Measurements from ENCODE around the gene OIT3. TPM values are rescaled to one million over a fixed set of nuclear protein-coding genes. Genes with fewer than 3 reads are reported as not detected.
A peak's percentile ranks its signal among the peaks of the same experiment; 100 is the strongest.

OIT3 gene
- polyA plus RNA-seq, 2 donors = 0.04 TPM; not detected in 1

DNA sequence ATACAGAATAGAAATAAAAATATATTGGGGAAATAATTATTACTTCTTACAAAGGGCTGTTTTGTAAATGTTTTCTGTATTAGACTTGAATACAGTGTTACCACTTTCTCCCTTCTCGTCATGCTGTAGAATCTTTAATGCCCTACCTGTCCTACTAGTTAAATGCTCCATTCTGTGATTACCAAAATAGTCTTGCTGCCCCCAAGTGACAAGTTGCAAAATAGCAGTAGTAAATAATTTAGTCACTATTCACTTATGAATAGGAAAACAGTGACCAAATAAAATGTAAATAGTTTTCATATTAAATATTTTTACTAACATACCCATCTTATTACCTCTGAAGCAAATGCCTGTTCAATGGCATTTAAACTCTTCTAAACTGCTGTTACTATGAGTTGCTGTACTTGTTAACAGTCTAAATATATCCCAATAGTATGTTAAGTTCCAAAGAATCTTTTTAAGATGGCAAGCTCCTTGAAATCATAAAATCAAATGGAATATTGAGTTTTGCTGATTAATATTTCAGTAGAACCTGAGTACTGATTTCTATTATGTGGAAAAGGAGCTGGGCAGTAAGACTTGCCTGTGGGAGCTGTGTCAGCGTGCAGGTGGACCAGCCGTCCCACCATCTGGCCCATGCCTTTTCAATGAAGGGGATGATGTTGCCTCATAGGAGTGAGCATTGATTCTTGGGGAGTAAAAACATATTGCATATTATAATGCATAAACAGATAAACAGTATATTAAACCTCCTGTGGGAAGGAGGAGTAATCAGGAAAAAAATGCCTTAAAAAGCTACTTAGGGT is 18.1 kb upstream of the OIT3 start:
- Histone ChIP-seq H3K27me3 (ENCODE audit: control insufficient read depth in 1 of 2, insufficient read depth in 2 of 2, low read length in 2 of 2) (no peaks in the 10 kb centered on the region), H3K36me3 (ENCODE audit: control insufficient read depth in 2 of 2, insufficient read depth in 2 of 2, low read length in 1 of 2) (peaks cover 0 to 2% of the 10 kb centered on the region in 2 donors), H3K4me1 (ENCODE audit: control insufficient read depth in 2 of 2, insufficient read depth in 2 of 2, low read length in 1 of 2) (no peaks in the 10 kb centered on the region), H3K9me3 (ENCODE audit: control insufficient read depth in 2 of 2, insufficient read depth in 1 of 2, low read depth in 1 of 2, low read length in 1 of 2) (no peaks in the 10 kb centered on the region), H3K27ac (ENCODE audit: low read depth in 2 of 2, low read length in 1 of 2) (no peak overlapping the region), H3K4me3 (ENCODE audit: low read depth in 1 of 2, low read length in 2 of 2) (no peak overlapping the region)
- 73 to 75% methylated on average over 3 of the region's 3 CpGs for WGBS, 2 donors

DNA sequence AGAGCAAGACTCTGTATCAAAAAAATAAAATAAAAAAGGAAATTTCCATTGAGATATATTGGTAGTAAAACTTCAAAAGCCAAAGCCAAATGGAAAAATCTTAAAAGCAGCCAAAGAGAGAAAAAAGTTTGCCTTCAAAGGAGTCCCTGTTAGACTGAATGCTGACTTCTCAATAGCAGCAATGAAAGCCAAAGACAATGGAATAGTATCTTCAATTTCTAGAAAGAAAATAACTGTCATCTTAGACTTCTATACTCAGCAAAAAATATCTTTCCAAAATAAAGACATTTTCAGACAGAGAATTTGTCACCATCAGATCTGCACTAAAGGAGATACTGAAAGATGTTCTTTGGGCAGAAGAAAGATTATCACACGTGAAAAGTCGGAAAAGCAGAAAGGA is 14.3 kb upstream of the OIT3 start:
- Histone ChIP-seq H3K9me3 (ENCODE audit: control insufficient read depth in 2 of 2, insufficient read depth in 1 of 2, low read depth in 1 of 2, low read length in 1 of 2) (no peaks in the 10 kb centered on the region), H3K27me3 (ENCODE audit: control insufficient read depth in 1 of 2, insufficient read depth in 2 of 2, low read length in 2 of 2) (no peaks in the 10 kb centered on the region), H3K36me3 (ENCODE audit: control insufficient read depth in 2 of 2, insufficient read depth in 2 of 2, low read length in 1 of 2) (no peaks in the 10 kb centered on the region), H3K27ac (ENCODE audit: low read depth in 2 of 2, low read length in 1 of 2) (no peak overlapping the region), H3K4me1 (ENCODE audit: control insufficient read depth in 2 of 2, insufficient read depth in 2 of 2, low read length in 1 of 2) (no peaks in the 10 kb centered on the region), H3K4me3 (ENCODE audit: low read depth in 1 of 2, low read length in 2 of 2) (no peak overlapping the region)
- 99 to 100% methylated on average over 2 of the region's 2 CpGs for WGBS, 2 donors

DNA sequence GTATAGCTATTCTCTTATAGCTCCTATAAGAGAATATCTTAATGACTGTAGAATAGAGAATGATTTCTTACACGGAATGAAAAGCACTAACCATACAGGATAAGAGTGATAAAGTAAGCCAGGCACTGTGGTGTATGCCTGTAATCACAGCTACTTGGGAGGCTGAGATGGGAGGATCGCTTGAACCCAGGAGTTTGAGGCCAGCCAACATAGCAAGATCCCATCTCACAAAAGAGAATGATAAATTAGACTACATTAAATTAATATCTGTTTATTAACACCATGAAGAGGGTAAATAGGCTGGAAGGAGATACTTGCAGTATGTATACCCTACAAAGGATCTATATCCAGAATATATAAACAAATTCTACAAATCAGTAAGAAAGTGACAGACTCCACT is 12.2 kb upstream of the OIT3 start:
- no peak overlapping the region for H3K27ac ChIP-seq (ENCODE audit: low read depth in 2 of 2, low read length in 1 of 2)
- H3K4me1 ChIP-seq (ENCODE audit: control insufficient read depth in 2 of 2, insufficient read depth in 2 of 2, low read length in 1 of 2) = no peaks in the 10 kb centered on the region
- 98 to 100% methylated on average over 2 of the region's 2 CpGs for WGBS, 2 donors
- no peak overlapping the region for H3K4me3 ChIP-seq (ENCODE audit: low read depth in 1 of 2, low read length in 2 of 2)
- no peaks in the 10 kb centered on the region for H3K27me3 ChIP-seq (ENCODE audit: control insufficient read depth in 1 of 2, insufficient read depth in 2 of 2, low read length in 2 of 2)
- H3K36me3 ChIP-seq (ENCODE audit: control insufficient read depth in 2 of 2, insufficient read depth in 2 of 2, low read length in 1 of 2) = no peaks in the 10 kb centered on the region
- H3K9me3 ChIP-seq (ENCODE audit: control insufficient read depth in 2 of 2, insufficient read depth in 1 of 2, low read depth in 1 of 2, low read length in 1 of 2) = no peaks in the 10 kb centered on the region

DNA sequence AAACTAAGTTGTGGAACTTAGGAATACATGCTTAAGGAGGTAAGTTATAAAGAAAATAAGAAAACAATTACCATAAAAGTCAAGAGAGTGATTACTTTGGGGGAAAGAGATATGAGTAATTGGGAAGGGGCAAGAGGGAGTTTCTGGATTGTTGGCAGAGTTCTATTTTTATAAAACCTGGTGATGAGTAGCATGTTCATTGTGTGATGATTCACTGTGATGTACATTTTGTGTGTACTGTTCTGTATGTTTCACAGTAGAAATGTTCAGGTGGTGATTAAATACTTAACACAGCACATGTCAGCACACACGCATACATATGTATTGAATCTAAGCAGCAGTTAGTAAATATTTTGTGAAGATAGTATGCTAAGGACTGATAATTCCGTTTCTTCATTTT is 9.7 kb upstream of the OIT3 start:
- Histone ChIP-seq H3K27ac (ENCODE audit: low read depth in 2 of 2, low read length in 1 of 2) (no peak overlapping the region), H3K9me3 (ENCODE audit: control insufficient read depth in 2 of 2, insufficient read depth in 1 of 2, low read depth in 1 of 2, low read length in 1 of 2) (no peaks in the 10 kb centered on the region), H3K27me3 (ENCODE audit: control insufficient read depth in 1 of 2, insufficient read depth in 2 of 2, low read length in 2 of 2) (no peaks in the 10 kb centered on the region), H3K36me3 (ENCODE audit: control insufficient read depth in 2 of 2, insufficient read depth in 2 of 2, low read length in 1 of 2) (no peaks in the 10 kb centered on the region), H3K4me3 (ENCODE audit: low read depth in 1 of 2, low read length in 2 of 2) (no peak overlapping the region), H3K4me1 (ENCODE audit: control insufficient read depth in 2 of 2, insufficient read depth in 2 of 2, low read length in 1 of 2) (peaks cover 0 to 2% of the 10 kb centered on the region in 2 donors)
- WGBS, 2 donors = 88 to 90% methylated on average over 2 of the region's 2 CpGs

DNA sequence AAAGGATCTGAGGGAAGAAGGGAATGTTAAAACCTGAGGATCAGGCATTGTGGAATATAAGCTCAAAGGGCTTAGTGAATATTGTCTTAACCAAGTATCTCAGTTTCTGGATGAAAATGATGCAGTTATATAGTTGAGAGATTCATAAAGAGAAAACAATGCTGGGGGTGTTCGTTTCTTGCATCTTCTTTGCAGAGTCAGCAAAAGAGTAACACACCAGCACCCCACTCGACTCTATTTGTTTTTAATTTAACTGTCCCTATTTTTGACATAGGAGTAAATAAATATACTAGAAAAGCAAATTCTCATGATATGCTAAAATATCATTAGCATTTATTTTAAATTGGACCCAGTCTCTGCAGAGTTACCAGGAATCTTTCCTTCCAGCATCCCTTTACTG is 7.6 kb upstream of the OIT3 start:
- Histone ChIP-seq H3K36me3 (ENCODE audit: control insufficient read depth in 2 of 2, insufficient read depth in 2 of 2, low read length in 1 of 2) (no peaks in the 10 kb centered on the region), H3K27me3 (ENCODE audit: control insufficient read depth in 1 of 2, insufficient read depth in 2 of 2, low read length in 2 of 2) (no peaks in the 10 kb centered on the region), H3K9me3 (ENCODE audit: control insufficient read depth in 2 of 2, insufficient read depth in 1 of 2, low read depth in 1 of 2, low read length in 1 of 2) (no peaks in the 10 kb centered on the region), H3K4me1 (ENCODE audit: control insufficient read depth in 2 of 2, insufficient read depth in 2 of 2, low read length in 1 of 2) (peaks cover 0 to 2% of the 10 kb centered on the region in 2 donors), H3K27ac (ENCODE audit: low read depth in 2 of 2, low read length in 1 of 2) (no peak overlapping the region), H3K4me3 (ENCODE audit: low read depth in 1 of 2, low read length in 2 of 2) (no peak overlapping the region)
- 85 to 94% methylated on average over 2 of the region's 2 CpGs for WGBS, 2 donors

DNA sequence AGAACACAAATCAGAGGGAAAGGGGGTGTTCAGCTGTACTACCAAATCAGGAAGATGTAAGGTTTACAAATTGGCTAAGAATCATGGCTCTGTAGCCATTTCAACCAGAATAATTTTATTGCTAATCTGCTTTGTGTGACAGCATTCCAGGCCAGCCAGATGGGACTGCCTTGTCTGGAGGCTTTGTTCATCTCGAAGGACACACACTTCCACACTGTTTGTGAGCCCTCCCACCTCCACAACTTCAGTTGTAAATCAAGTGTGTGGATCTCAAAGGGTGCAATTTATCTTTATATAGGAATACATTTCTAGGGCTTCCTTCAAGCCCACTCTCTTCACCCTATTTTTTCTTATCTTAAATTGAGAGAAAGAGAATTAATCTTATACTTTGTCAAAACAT is 6.9 kb upstream of the OIT3 start:
- no peaks in the 10 kb centered on the region for H3K27me3 ChIP-seq (ENCODE audit: control insufficient read depth in 1 of 2, insufficient read depth in 2 of 2, low read length in 2 of 2)
- no peak overlapping the region for H3K4me3 ChIP-seq (ENCODE audit: low read depth in 1 of 2, low read length in 2 of 2)
- no peaks in the 10 kb centered on the region for H3K36me3 ChIP-seq (ENCODE audit: control insufficient read depth in 2 of 2, insufficient read depth in 2 of 2, low read length in 1 of 2)
- H3K4me1 ChIP-seq (ENCODE audit: control insufficient read depth in 2 of 2, insufficient read depth in 2 of 2, low read length in 1 of 2) = peaks cover 0 to 2% of the 10 kb centered on the region in 2 donors
- H3K27ac ChIP-seq (ENCODE audit: low read depth in 2 of 2, low read length in 1 of 2) = peak overlapping the region in 1 of 2 donors; percentile 24
- WGBS, 2 donors = 41 to 50% methylated on average over 1 of the region's 1 CpG
- H3K9me3 ChIP-seq (ENCODE audit: control insufficient read depth in 2 of 2, insufficient read depth in 1 of 2, low read depth in 1 of 2, low read length in 1 of 2) = no peaks in the 10 kb centered on the region

DNA sequence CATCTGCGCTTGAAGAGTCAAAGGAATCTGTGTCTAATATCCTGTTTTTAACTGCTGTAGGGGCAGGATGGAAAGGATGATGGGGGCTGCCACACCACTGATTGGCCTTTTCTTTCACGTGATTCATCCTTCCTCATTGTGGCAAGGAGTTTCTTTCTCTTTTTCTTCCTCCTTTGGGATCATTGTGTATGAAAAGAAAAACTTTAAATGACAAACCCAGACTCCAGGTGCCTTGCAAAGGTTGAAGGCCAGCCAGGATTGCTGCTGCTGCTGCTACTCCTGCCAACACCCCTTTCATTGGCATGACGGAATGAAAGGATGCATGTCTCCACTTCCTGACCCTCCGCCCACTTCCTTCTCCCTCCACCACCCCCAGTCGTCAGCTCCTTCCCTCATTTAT is 6.5 kb upstream of the OIT3 start:
- H3K36me3 ChIP-seq (ENCODE audit: control insufficient read depth in 2 of 2, insufficient read depth in 2 of 2, low read length in 1 of 2) = no peaks in the 10 kb centered on the region
- H3K9me3 ChIP-seq (ENCODE audit: control insufficient read depth in 2 of 2, insufficient read depth in 1 of 2, low read depth in 1 of 2, low read length in 1 of 2) = no peaks in the 10 kb centered on the region
- WGBS, 2 donors = 35 to 48% methylated on average over 5 of the region's 5 CpGs
- peaks cover 0 to 2% of the 10 kb centered on the region in 2 donors for H3K4me1 ChIP-seq (ENCODE audit: control insufficient read depth in 2 of 2, insufficient read depth in 2 of 2, low read length in 1 of 2)
- peak overlapping the region in 1 of 2 donors; percentile 40 for H3K27ac ChIP-seq (ENCODE audit: low read depth in 2 of 2, low read length in 1 of 2)
- no peak overlapping the region for H3K4me3 ChIP-seq (ENCODE audit: low read depth in 1 of 2, low read length in 2 of 2)
- no peaks in the 10 kb centered on the region for H3K27me3 ChIP-seq (ENCODE audit: control insufficient read depth in 1 of 2, insufficient read depth in 2 of 2, low read length in 2 of 2)

DNA sequence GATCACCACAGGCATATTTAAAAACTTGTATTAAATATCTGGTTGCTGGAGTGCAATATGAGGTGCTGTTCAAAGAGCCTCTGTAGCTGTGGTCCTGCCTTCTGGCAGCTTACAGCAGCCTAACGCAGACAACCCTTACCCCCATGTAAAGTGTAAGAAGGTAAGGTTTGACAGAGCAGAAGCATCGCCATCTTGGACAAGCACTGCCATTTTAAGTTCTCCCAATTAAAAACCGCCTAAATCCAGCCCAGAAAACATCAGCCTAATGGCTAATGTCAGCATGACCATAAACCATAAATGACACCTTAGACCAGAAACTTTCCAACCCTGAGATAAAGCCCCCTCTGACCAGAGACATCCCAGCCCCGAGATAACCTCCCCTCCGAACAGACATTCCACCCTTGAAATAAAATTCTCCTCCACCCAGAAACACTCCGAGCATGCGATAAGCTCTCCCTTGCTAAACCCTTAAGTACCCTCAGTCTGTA is 5.3 kb upstream of the OIT3 start:
- Histone ChIP-seq H3K4me1 (ENCODE audit: control insufficient read depth in 2 of 2, insufficient read depth in 2 of 2, low read length in 1 of 2) (peaks cover 0 to 2% of the 10 kb centered on the region in 2 donors), H3K9me3 (ENCODE audit: control insufficient read depth in 2 of 2, insufficient read depth in 1 of 2, low read depth in 1 of 2, low read length in 1 of 2) (no peaks in the 10 kb centered on the region), H3K27me3 (ENCODE audit: control insufficient read depth in 1 of 2, insufficient read depth in 2 of 2, low read length in 2 of 2) (no peaks in the 10 kb centered on the region), H3K36me3 (ENCODE audit: control insufficient read depth in 2 of 2, insufficient read depth in 2 of 2, low read length in 1 of 2) (no peaks in the 10 kb centered on the region), H3K27ac (ENCODE audit: low read depth in 2 of 2, low read length in 1 of 2) (no peak overlapping the region), H3K4me3 (ENCODE audit: low read depth in 1 of 2, low read length in 2 of 2) (no peak overlapping the region)
- WGBS, 2 donors = 88 to 94% methylated on average over 7 of the region's 7 CpGs

DNA sequence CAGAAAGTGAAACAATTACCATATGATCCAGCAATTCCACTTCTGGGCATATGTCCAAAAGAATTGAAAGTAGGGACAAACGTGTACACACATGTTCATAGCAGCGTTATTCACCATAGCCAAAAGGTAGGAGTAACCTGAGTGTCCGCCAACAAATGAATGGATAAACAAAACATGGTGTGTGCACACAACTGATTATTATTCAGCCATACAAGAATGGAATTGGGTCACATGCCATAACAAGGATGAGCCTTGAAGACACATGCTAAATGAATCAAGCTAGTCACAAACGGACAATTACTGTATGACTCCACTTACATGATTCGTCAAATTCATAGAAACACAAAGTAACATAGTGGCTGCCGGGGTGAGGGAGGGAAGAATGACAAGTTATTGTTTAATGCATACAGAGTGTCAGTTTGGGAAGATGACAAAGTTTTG is 4.1 kb upstream of the OIT3 start:
- 35 to 46% methylated on average over 6 of the region's 6 CpGs for WGBS, 2 donors
- Histone ChIP-seq H3K27ac (ENCODE audit: low read depth in 2 of 2, low read length in 1 of 2) (no peak overlapping the region), H3K9me3 (ENCODE audit: control insufficient read depth in 2 of 2, insufficient read depth in 1 of 2, low read depth in 1 of 2, low read length in 1 of 2) (no peaks in the 10 kb centered on the region), H3K4me1 (ENCODE audit: control insufficient read depth in 2 of 2, insufficient read depth in 2 of 2, low read length in 1 of 2) (peaks cover 0 to 2% of the 10 kb centered on the region in 2 donors), H3K27me3 (ENCODE audit: control insufficient read depth in 1 of 2, insufficient read depth in 2 of 2, low read length in 2 of 2) (no peaks in the 10 kb centered on the region), H3K36me3 (ENCODE audit: control insufficient read depth in 2 of 2, insufficient read depth in 2 of 2, low read length in 1 of 2) (no peaks in the 10 kb centered on the region), H3K4me3 (ENCODE audit: low read depth in 1 of 2, low read length in 2 of 2) (no peak overlapping the region)

DNA sequence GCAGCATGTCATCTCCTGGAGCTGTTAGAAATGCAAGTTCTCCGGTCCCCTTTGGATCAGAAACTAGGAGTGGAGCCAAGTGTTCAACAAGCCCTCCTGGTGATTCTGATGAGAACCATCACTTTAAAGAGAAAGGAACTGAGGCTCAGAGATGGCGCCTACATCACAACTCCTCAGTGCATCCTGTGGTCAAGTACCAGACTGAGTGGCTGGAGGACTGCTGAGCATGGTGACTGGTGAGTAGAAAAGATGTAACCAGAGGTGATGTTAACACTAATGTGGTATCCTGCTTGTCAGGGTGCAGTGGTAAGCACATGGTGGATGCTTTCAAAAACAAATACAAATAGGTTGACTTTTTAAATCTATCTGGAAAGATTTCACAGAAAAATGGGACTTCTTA is 3.5 kb upstream of the OIT3 start:
- Histone ChIP-seq H3K27me3 (ENCODE audit: control insufficient read depth in 1 of 2, insufficient read depth in 2 of 2, low read length in 2 of 2) (no peaks in the 10 kb centered on the region), H3K27ac (ENCODE audit: low read depth in 2 of 2, low read length in 1 of 2) (no peak overlapping the region), H3K36me3 (ENCODE audit: control insufficient read depth in 2 of 2, insufficient read depth in 2 of 2, low read length in 1 of 2) (no peaks in the 10 kb centered on the region), H3K9me3 (ENCODE audit: control insufficient read depth in 2 of 2, insufficient read depth in 1 of 2, low read depth in 1 of 2, low read length in 1 of 2) (no peaks in the 10 kb centered on the region), H3K4me1 (ENCODE audit: control insufficient read depth in 2 of 2, insufficient read depth in 2 of 2, low read length in 1 of 2) (peaks cover 0 to 2% of the 10 kb centered on the region in 2 donors), H3K4me3 (ENCODE audit: low read depth in 1 of 2, low read length in 2 of 2) (no peak overlapping the region)
- WGBS, 2 donors = 77 to 80% methylated on average over 2 of the region's 2 CpGs

Measured in esophagus (tissue), 2 donors.